Right ventricle myocardium superior (tissue), 1 donor: ENCODE results near the gene FERMT2. TPM values are rescaled to one million over a fixed set of nuclear protein-coding genes. Genes with fewer than 3 reads are reported as not detected.

Experiments
- ATAC-seq: fragments of 200-7000 bp; cut with Tn5 transposase; one replicate; pipeline ENCODE4 v1.9.1; 2020; ENCODE audit warnings: mild to moderate bottlenecking; ENCODE audit not compliant: poor library complexity
- DNase-seq: peaks from one replicate; pipeline ENCODE4 v3.0.0-alpha.2; 2020
- intact Hi-C: fragments of 100-400 bp; cut with DNase I; formaldehyde crosslinking; loops from one replicate; pipeline ENCODE4 v1.11.2; 2022
- total RNA-seq: library from RNA; stranded (reverse); fragmentation: NEBNext Ultra II Directional; extraction: Animal tissue kit (Norgen Biotek cat#: 25700); gene quantifications from one replicate; pipeline ENCODE4 v1.2.1, GENCODE V29; 2021
- donor health status: DM: no; HTN: yes; CAD: no; lungs with severe emphysema.

Gene FERMT2
- total RNA-seq, 1 donor from 2014 or later = 116 TPM

GRCh38 chr14:52848626-52849025 lies 102.2 kb downstream of the FERMT2 start:
- ATAC-seq (no peak), DNase-seq (no peak)
- intact Hi-C loops = no loop called here

GRCh38 chr14:52846591-52846990 lies 104.3 kb downstream of the FERMT2 start:
- intact Hi-C loops = no loop called here
- no peak for ATAC-seq
- no peak for DNase-seq

- intact Hi-C loops = no loop called here
- ATAC-seq (peak; percentile 56), DNase-seq (no peak)
Measured at GRCh38 chr14:52845081-52845480, 105.8 kb downstream of the FERMT2 start.

GRCh38 chr14:52844262-52845060 lies 106.4 kb downstream of the FERMT2 start:
- DNase-seq (peak; percentile 49), ATAC-seq (peak; percentile 74)
- intact Hi-C loops = no loop called here

GRCh38 chr14:52840877-52841276 lies 110.0 kb downstream of the FERMT2 start:
- intact Hi-C loops = no loop called here
- peak; percentile 54 for ATAC-seq
- DNase-seq = peak; percentile 53

GRCh38 chr14:52837451-52837850 lies 113.4 kb downstream of the FERMT2 start:
- intact Hi-C loops = no loop called here
- ATAC-seq (no peak), DNase-seq (no peak)

GRCh38 chr14:52836063-52836462 lies 114.8 kb downstream of the FERMT2 start:
- DNase-seq (no peak), ATAC-seq (no peak)
- intact Hi-C loops = no loop called here

- ATAC-seq (no peak), DNase-seq (no peak)
- intact Hi-C loops = no loop called here
Measured at GRCh38 chr14:52835122-52835903, 115.5 kb downstream of the FERMT2 start.

GRCh38 chr14:52834440-52834842 lies 116.4 kb downstream of the FERMT2 start:
- DNase-seq (no peak), ATAC-seq (no peak)
- intact Hi-C loops = no loop called here

- intact Hi-C loops = no loop called here
- DNase-seq = no peak
- no peak for ATAC-seq
Measured at GRCh38 chr14:52833891-52834290, 117.0 kb downstream of the FERMT2 start.

GRCh38 chr14:52829527-52830185 lies 121.2 kb downstream of the FERMT2 start:
- intact Hi-C loops = no loop called here
- DNase-seq (no peak), ATAC-seq (no peak)

GRCh38 chr14:52827426-52827825 lies 123.4 kb downstream of the FERMT2 start:
- DNase-seq (no peak), ATAC-seq (no peak)
- intact Hi-C loops = no loop called here

- intact Hi-C loops = loop anchor here (2.0 kb wide), 1 partner anchor 136 kb away; no protein-coding TSS in a partner anchor
- ATAC-seq = no peak
- DNase-seq = no peak
Measured at GRCh38 chr14:52825085-52825484, 125.8 kb downstream of the FERMT2 start.

GRCh38 chr14:52824462-52824861 lies 126.4 kb downstream of the FERMT2 start:
- no peak for DNase-seq
- ATAC-seq = no peak
- intact Hi-C loops = loop anchor here (2.0 to 5.0 kb wide), 2 partner anchors 136 to 233 kb away; no protein-coding TSS in a partner anchor

- DNase-seq = no peak
- intact Hi-C loops = loop anchor here (5.0 kb wide), 1 partner anchor 235 kb away; no protein-coding TSS in a partner anchor
- ATAC-seq = no peak
Measured at GRCh38 chr14:52821805-52822250, 129.0 kb downstream of the FERMT2 start.

GRCh38 chr14:52808101-52808500 lies 142.7 kb downstream of the FERMT2 start:
- DNase-seq = no peak
- intact Hi-C loops = no loop called here
- ATAC-seq = no peak
